Activated CD8-positive, alpha-beta memory T cell treated with anti-CD3 and anti-CD28 coated beads, Interleukin-2, amount 50 U/mL, for 24 hours (primary cell): ENCODE data around the gene ZC3H7A.

Experiments used
- DNase-seq: peaks from one replicate; pipeline ENCODE4 v3.0.0-alpha.2; 2020; ENCODE audit errors: extremely low read depth

ZC3H7A gene

GRCh38 chr16:11706180-11706742, 90.8 kb downstream of the ZC3H7A start:
- DNase-seq: no peak

GRCh38 chr16:11705311-11706025, 91.6 kb downstream of the ZC3H7A start:
- DNase-seq: no peak
